K562 (cell line): ENCODE measurements around the gene LMOD1.

Experiments used
- ATF1 ChIP-seq, 2 experiments: fragments of 450-650 bp in 1 of 2; IDR thresholded peaks; 2 replicates each; pipeline ENCODE4 v1.6.1; 2016; ENCODE audit warnings: missing compliant biosample characterization in 1 of 2, missing genetic modification characterization in 1 of 2
- CBX5 ChIP-seq: IDR thresholded peaks from 2 replicates; pipeline ENCODE4 v1.6.1; 2014; ENCODE audit warnings: low read depth, borderline replicate concordance
- EGR1 ChIP-seq: fragments of 450-650 bp; conservative IDR thresholded peaks from 2 replicates; pipeline ENCODE4 v1.6.1; 2017; ENCODE audit warnings: mild to moderate bottlenecking
- NR2F6 ChIP-seq: fragments of 450-650 bp; formaldehyde crosslinking; IDR thresholded peaks from 2 replicates; pipeline ENCODE4 v1.4.0; 2020; ENCODE audit warnings: mild to moderate bottlenecking
- TEAD4 ChIP-seq, 2 experiments: sonication (generic) in 1 of 2; formaldehyde crosslinking in 1 of 2; IDR thresholded peaks; 2 replicates each; pipeline versions ENCODE4 v1.6.1 to v1.8.0; 2012 to 2022; ENCODE audit warnings: borderline replicate concordance in 1 of 2, inconsistent platforms in 1 of 2, low read length in 1 of 2, mild to moderate bottlenecking in 1 of 2, missing genetic modification reagents in 1 of 2
- ZFX ChIP-seq: sonication (generic); formaldehyde crosslinking; IDR thresholded peaks from 2 replicates; pipeline ENCODE4 v1.8.0; 2022; ENCODE audit warnings: mild to moderate bottlenecking, missing genetic modification reagents, moderate library complexity
- ZNF274 ChIP-seq: IDR thresholded peaks from 2 replicates; pipeline ENCODE4 v1.6.1; 2011; ENCODE audit warnings: low read depth, mild to moderate bottlenecking, low read length, moderate library complexity, borderline replicate concordance
- ZZZ3 ChIP-seq: fragments of 450-650 bp; IDR thresholded peaks from 2 replicates; pipeline ENCODE4 v1.6.1; 2016; ENCODE audit warnings: antibody characterized with exemption, mild to moderate bottlenecking, moderate library complexity
- TF ChIP-seq, protein P1 (sequence below), 3 experiments: IDR thresholded peaks in 2 of 3; conservative IDR thresholded peaks in 1 of 3; 2 replicates each; pipeline ENCODE4 v1.5.1; 2011 to 2012; ENCODE audit warnings: low read length in 3 of 3, mild to moderate bottlenecking in 3 of 3, control low read depth in 2 of 3, improper control_type of control experiment in 1 of 3, inconsistent platforms in 1 of 3, low read depth in 1 of 3, mixed read lengths in 1 of 3, moderate library complexity in 1 of 3; ENCODE audit not compliant: insufficient read depth in 2 of 3
- TF ChIP-seq, protein P2 (sequence below): sonication (generic); formaldehyde crosslinking; IDR thresholded peaks from 2 replicates; pipeline ENCODE4 v1.8.0; 2022; ENCODE audit warnings: missing genetic modification reagents, mild to moderate bottlenecking, moderate library complexity, borderline replicate concordance

DNA sequence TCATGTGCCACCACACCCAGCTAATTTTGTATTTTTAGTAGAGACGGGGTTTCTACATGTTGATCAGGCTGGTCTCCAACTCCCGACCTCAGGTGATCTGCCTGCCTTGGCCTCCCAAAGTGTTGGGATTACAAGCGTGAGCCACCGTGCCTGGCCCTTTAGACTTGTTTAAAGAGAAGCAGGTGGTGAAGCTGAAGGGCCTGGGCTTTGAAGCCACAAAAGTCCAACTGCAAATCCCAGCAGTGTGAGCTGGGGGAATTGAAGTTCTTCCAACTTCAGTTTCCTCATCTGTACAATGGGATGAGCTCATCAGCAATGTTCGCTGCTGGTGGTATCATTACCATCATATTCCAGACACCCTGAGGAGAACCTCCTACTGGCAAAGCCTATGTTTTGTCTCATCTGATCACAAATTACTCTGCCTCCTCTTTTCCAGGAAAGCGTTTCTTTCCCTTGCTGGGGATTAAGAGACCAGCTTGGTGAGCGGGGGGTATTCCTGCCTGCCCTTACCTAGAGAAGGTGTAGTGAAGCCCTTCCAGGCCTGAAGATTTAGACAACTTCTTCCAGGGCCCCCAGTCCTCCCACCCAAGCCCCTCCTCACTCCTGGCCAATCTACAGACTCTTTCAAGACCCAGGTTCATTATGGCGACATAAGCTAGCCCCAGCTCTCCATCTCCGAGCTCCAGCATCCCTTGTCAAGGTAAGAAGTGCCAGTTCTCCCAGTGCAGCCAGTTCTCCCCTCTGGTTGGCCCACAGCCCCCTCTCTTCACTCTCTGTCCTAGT, 60.1 kb downstream of the LMOD1 start:
- TF ChIP-seq CBX5 (no peak), ATF1 (CRISPR knock-in tag; IDR thresholded peaks at IDR 0.05) (no peak), ATF1 (tag; IDR thresholded peaks at IDR 0.05) (no peak), ZZZ3 (no peak), NR2F6 (CRISPR knock-in tag) (no peak), ZNF274 (no peak), TEAD4 (IDR thresholded peaks at IDR 0.05; ENCODE audit: low read length) (no peak), TEAD4 (CRISPR knock-in tag; IDR thresholded peaks at IDR 0.05; ENCODE audit: borderline replicate concordance) (no peak), EGR1 (no peak), ZFX (CRISPR knock-in tag) (no peak)
- TF ChIP-seq, protein P1, sequence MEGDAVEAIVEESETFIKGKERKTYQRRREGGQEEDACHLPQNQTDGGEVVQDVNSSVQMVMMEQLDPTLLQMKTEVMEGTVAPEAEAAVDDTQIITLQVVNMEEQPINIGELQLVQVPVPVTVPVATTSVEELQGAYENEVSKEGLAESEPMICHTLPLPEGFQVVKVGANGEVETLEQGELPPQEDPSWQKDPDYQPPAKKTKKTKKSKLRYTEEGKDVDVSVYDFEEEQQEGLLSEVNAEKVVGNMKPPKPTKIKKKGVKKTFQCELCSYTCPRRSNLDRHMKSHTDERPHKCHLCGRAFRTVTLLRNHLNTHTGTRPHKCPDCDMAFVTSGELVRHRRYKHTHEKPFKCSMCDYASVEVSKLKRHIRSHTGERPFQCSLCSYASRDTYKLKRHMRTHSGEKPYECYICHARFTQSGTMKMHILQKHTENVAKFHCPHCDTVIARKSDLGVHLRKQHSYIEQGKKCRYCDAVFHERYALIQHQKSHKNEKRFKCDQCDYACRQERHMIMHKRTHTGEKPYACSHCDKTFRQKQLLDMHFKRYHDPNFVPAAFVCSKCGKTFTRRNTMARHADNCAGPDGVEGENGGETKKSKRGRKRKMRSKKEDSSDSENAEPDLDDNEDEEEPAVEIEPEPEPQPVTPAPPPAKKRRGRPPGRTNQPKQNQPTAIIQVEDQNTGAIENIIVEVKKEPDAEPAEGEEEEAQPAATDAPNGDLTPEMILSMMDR (IDR thresholded peaks at IDR 0.05 in 2 of 3, conservative IDR thresholded peaks at IDR 0.05 in 1 of 3; ENCODE audit: insufficient read depth in 2 of 3, low read depth in 1 of 3, low read length in 3 of 3), result no peak
- TF ChIP-seq, protein P2, sequence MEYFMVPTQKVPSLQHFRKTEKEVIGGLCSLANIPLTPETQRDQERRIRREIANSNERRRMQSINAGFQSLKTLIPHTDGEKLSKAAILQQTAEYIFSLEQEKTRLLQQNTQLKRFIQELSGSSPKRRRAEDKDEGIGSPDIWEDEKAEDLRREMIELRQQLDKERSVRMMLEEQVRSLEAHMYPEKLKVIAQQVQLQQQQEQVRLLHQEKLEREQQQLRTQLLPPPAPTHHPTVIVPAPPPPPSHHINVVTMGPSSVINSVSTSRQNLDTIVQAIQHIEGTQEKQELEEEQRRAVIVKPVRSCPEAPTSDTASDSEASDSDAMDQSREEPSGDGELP (CRISPR knock-in tag), result no peak
